ENCODE results near the gene SRSF11.

SRSF11 gene

DNA sequence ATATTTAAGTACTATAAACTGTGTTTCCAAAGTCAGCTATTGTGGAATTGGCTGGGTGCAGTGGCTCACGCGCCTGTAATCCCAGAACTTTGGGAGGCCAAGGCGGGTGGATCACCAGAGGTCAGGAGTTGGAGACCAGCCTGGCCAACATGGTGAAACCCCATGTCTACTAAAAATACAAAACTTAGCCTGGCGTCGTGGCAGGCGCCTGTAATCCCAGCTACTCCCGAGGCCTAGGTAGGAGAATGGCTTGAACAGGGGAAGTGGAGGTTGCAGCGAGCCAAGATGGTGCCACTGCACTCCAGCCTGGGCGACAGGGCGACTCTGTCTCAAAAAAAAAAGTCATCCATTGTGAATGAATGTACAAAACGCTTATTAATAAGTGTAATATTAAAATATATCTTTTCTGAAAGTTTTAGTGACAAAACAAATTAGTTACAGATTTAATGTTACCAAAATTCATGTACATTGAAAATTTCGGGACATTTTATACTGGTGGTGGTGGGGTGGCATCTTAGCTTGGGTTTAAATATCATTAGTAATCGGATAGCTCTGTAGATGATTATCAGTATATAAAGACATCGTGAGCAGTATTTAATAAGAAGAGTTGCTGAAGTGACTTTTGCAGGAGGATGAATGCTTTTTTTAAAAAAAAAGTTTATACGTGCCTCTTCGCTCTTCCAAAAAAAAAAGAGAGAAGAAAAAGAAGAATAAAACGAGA lies 503 bp upstream of the SRSF11 start:
- DNase-seq (ENCODE audit: low read depth) = no peak

DNA sequence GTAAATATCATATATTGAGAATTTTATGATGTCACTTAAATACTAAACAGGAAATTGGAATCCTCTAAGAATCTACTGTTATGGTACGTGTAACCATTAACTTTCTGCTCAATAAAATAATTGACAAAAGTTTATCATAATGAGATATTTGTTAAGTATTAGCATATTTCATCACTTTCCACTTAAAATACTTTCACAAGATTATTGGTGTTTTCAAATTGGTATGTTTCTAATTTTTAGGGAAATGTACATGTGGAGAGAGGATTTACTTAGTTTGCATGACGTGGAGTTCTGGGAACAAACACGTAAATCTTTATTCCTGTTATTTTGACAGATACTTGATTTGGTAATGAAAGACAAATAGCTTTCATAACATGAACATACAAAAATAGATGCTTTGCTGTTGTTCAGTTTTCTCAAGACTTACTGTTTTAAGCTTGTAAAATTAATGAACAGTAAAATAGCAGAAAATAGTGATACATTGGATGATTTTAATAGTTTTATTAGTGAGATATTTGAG lies 1.6 kb downstream of the SRSF11 start:
- no peak for DNase-seq (ENCODE audit: low read depth)

DNA sequence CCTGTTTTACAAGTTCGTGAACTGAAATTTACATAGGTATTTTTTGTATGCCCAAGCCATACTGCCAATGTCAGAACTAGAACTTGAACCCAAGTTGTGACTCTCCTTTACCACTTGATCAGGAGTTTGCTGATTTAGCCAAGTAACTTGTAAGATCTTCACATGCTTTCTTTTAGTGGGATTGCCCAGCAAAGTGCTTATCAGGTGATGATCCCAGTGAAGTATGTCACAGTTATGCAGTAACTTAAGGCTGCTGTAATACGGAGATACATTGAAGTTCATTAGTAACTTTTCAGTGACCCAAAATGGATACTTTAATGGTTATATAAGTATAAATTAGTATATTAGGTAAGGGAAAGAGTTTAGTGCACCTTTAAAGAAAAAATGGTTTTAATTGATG lies 3.8 kb downstream of the SRSF11 start:
- DNase-seq (ENCODE audit: low read depth) = no peak

DNA sequence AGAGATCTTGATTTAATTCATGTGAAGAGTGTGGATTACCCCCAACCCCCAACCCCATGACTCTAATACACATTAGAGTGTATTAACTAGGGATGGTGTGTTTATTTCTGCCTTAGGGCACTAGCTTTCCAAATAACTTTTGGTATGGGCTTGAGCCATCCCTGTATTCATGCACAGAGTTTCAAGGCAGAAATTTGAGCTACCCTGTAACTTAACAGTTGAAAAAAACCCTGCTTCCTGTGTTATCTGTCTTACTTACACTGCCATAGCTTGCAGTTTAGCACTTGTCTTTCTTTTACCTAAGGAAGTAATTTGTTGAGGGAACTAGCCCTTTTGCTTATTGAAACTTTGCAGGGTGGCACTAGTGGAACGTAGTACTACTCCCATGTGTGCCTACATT lies 6.3 kb downstream of the SRSF11 start:
- DNase-seq (ENCODE audit: low read depth) = no peak

DNA sequence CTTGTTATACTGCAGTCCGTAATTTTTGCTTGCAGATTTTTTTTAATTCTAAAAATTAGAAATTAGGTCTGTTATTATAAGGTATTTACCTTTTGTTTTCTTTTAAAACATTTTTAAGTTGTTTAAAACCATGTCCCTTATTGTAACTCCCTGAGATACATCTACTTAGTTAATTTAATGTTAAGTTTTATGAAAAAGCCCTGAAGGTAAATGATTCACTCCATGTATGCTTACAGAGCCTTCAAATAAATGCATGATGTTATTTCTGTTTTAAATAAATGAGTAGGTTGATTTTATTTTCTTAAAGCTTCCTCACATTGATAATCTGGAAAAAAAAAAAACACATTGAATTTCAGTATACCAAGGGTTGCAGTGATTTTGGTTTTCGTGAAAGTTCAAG lies 7.5 kb downstream of the SRSF11 start:
- peak; percentile 20 for DNase-seq (ENCODE audit: low read depth)

DNA sequence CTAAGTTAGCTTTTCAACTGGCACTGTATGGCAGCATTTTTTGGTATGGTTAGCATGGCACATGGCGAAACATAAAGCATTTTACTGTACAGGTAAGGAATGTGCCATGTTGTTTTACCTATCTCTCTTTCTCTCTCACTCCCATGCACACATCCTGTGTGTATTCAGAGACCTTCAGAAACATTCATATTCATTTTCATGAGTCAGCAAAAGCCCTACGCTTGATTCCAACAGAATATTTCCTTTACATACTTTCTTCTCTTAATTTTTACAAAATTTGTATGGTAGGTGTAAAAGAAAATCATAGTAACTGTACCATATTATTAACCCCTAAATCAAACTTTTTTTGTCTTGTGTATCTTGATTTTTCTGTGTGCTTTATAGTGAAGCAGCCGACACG lies 10.3 kb downstream of the SRSF11 start:
- DNase-seq (ENCODE audit: low read depth) = no peak

DNA sequence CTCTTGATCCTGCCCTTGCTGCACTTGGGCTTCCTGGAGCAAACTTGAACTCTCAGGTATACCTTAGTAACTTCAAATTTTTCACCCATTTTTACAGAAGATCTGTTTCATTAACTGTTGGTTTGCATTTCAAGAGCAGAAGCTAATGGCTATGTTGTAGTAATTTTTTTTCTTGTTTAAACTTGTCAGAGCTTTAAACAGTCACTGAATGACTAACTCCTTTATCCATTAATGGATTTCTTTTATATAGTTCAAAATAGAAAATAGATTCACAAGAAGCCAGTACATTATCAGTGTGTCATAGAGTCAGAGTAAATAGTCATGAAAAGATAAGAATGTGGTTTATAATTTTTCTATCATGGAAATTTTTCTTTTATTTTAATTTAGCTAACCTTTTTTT lies 13.6 kb downstream of the SRSF11 start:
- DNase-seq (ENCODE audit: low read depth) = no peak

DNA sequence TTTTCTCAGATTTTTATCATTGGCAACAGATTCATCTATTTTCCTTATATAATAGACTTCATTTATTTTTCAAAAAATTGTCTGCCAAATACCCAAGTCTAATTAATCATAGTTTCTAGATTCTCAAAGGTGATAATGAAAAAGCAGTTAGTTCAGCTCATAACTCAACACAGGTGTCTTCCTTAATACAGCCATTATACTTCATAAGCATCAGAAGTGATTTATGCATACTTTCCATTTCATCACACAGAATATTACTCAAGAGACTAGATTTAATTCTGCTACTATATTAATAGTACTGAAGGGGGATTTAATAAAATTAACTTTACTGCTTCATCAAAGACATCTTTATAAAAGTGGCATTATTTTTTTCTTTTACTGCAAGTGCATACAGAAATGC lies 18.8 kb downstream of the SRSF11 start:
- DNase-seq (ENCODE audit: low read depth) = no peak

DNA sequence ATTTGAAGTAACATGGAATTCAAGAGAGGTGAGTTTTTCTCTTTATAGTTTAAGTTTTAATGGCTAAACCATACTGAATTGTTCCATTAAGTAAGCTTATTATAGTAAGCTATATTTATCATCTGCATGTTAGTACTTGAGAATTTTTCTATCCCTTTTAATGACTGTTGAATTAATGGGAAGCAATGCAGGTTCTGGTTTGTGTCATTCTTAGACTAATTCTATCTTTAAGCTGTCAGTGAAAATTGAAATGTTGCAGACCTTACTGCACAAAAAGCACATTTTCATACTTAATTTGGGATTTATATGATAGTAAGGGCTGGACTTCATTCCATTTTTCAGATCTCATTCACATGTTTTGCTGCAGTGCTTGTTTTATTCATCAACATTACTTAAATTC lies 25.9 kb downstream of the SRSF11 start:
- no peak for DNase-seq (ENCODE audit: low read depth)

DNA sequence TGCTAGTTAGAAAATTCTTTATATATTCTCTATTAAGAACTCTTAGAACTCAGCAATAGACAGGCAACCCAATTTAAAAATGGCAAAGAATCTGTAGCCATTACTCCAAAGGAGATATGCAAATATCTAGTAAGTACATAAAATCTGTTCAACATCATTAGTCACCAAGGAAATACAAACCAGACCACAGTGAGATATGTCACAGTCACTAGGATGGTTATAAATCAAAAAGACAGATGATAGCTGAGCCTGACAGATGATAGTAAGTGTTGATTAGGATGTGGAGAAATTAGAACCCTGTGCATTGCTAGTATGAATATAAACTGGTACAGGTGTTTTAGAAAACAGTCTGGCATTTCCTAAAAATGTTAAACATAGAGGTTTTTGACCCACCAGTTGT lies 26.6 kb downstream of the SRSF11 start:
- peak; percentile 15 for DNase-seq (ENCODE audit: low read depth)

DNA sequence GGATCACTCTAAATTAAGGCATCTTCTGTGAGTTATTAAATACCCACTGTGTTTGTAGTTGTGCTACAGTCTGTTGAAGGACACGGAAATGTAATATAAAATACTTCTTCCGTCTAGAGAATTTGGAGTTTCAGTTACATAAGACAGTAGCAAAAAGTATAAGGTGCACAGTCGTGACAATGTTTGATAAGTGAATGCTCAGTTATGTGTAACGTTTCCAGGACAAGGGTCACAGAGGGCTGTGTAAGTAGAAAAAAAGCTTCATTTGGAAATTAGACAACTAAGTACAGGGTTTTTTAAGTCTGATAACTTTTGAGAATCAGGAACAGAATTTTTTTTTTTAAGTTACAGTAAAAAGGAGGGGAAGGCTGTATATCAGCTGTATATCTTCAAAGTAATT lies 27.5 kb downstream of the SRSF11 start:
- no peak for DNase-seq (ENCODE audit: low read depth)

DNA sequence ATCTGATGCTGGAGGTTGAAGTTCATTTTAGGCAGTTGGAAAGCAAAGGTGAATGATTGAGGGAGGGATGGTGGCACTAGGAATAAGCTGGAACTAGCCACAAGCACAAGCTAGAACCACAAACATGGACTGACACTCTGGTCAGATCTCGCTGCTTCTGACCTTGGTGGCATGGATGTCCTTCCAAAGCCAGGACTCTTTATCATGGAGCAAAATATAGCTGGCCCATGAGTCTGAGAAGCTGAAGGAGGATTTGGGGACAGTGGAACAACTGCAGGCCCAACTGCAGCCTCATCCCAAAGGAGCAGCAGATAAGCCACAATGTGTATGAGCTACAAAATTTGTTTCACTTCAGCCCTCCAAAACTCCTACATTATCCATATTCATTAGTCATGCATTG lies 35.5 kb downstream of the SRSF11 start:
- DNase-seq (ENCODE audit: low read depth) = no peak

DNA sequence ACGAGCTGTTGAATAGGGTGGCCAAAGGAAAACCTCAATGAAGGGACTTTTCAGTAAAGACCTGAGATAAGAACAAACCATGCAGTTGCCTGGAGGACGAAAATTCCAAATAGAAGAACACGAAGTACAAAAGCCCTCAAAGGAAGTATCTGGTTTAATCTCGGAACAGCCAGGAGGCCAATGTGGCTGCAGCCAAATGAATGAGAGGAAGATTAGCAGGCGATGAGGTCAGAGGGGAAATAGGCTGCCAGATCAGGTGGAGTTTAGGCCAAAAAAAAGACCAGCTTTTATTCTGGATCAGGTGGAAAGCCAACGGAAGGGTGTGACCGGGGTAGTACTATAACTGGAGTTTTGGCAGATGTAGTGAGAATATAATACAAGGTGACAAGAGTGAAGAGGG lies 43.7 kb downstream of the SRSF11 start:
- DNase-seq (ENCODE audit: low read depth) = no peak

DNA sequence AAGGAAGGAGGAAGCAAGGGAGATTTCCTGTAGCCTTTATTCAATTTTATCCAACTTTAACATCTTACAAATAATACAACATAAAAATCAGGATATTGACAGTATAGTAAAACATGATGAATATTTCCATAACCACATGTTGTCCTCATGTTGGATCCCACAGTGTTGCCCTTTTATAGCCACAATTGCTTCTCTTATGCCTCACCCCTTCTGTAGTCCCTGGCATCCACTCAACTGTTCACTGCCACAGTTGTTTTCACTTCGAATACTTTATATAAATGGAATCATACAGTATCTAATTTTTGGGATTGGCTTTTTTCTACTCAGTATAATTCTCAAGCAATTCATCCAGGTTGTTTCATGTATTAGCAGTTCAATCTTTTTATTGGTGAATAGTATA lies 44.8 kb downstream of the SRSF11 start:
- DNase-seq (ENCODE audit: low read depth) = no peak

DNA sequence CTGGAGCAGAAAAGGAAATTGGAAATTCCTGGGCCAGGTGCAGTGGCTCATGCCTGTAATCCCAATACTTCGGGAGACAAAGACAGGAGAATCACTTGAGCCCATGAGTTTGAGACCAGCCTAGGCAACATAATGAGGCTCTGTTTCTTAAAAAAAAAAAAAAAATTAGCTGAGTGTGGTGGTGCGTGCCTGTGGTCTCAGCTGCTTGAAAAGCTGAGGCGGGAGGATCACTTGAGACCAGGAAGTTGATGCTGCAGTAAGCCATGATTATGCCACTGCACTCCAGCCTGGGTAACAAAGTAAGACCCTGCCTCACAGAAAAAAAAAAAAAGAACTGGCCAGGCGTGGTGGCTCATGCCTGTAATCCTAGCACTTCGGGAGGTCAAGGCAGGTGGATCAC lies 56.7 kb downstream of the SRSF11 start:
- DNase-seq (ENCODE audit: low read depth) = no peak

DNA sequence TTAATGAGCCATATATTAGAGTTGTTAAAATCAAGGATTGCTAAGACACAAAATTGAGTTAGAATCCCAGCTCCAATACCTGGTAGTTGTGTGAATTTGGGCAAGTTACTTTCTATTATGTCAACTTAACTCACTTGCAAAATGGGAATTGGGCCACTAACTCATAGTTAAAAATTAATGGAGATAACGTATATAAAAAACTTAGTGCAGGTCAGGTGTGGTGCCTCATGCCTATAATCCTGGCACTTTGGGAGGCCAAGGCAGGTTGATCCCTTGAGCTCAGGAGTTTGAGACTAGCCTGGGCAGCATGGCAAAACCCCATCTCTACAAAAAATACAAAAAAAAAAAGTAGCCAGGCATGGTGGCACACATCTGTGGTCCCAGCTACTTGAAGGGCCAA lies 57.5 kb downstream of the SRSF11 start:
- no peak for DNase-seq (ENCODE audit: low read depth)

DNA sequence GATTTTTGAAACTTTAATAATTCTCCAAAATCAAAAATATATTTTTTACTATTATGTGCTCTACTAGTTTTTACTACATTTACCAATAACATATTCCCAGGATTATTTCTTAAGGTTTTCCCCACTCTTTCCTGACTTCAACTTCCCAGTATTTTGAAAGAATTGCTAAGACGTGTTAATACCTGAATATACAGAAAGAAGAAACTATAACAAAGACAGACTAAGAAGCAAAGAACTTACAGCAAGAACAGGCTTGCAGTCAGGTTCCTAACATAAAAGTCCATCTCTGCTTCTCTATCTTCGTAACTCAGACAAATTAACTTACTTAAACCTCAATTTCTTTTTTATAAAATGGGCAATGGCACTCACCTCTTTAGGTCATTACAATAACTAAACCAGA lies 63.2 kb downstream of the SRSF11 start:
- DNase-seq (ENCODE audit: low read depth) = no peak

DNA sequence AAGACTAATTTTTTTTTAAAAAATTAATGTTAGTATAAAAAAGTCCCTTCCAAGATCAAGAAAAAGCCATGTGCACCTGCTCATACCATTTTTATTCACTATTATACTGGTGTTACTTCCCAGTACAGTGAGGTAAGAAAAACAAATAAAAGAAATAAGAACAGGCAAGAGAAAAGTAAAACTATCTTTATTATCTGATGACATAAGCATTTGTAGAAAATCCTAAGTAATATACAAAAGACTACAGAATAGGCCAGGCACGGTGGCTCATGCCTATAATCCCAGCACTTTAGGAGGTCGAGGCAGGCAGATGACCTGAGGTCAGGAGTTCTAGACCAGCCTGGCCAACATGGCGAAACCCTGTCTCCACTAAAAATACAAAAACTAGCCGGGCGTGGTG lies 65.3 kb downstream of the SRSF11 start:
- no peak for DNase-seq (ENCODE audit: low read depth)

DNA sequence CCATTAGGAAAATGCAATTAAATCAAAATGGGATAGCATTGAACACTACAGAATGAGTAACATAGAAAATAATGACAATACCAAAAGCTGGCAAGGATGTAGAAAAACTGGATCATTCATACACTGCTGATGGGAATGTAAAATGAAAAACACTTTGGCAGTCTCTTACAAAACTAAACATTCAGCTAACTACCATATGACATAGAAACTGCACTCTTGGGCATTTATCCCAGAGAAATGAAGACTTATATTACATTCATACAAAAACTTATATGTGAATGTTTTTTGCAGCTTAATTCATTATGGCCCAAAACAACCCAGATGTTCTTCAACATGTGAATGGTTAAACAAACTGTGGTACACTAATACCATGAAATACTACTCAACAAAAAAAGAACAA lies 67.0 kb downstream of the SRSF11 start:
- no peak for DNase-seq (ENCODE audit: low read depth)

DNA sequence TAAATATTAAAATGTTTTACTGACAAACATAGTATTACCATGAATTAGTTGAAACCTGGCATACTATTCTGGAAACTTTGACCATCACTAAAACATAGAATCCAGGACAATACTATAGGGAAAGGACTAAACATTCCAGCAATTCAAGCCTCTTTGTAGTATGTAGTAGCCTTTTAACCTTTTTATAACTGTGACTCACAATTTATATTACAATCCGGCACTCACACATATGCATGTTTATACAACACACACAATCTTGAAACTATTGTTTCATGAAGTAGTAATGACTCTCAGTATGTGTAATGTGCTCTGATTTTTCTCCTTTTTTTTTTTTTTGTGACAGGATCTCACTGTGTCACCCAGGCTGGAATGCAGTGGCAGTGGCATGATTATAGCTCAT lies 69.0 kb downstream of the SRSF11 start:
- peak; percentile 58 for DNase-seq (ENCODE audit: low read depth)

DNA sequence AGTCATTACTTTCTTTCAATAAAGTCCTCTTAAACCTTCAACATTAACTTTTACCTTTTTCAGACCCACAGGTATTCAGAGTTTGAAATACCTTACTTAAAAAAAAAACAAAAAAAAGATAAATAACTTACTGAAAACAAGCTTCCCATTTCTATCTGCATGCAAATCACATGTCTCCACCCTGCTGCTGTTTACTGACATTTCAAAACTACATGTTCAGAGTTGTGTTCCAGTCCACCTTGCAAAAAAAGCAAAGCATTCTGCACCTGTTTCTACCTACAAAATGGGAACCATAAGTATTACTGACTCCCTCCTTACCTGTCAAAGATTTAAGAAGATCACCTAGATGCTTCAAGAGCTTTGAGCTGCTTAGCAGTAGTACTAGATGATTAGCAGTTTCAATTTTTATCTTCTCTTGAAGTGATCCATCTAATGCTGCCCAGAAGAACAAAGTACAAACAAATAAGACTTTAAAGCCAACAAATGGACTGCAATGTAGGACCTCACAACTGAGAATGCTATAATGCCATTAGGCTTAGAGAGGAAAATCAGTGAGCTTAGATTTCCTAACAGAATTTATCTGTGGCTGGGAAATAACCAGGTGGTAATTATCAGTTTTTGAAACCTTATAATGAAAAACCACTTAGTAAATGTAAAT lies 72.1 kb downstream of the SRSF11 start:
- DNase-seq (ENCODE audit: low read depth) = no peak

DNA sequence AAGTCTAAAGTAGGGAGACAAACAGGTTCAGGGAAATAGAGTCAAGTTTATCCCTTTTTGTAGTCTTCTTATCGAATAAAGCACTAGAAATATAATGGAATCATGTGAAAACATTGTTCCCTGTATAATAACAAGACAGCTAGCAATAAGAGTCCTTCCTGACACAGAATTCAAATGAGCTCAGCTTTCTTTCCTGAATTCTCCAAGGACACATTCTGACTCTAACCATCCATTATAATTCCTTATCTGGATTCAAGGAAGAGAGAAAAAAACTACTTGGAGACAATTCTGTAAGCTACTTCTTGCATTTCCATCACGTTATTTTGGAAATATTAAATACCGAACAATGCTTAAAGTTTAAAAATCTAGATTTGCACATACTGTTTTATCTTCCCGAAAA lies 74.6 kb downstream of the SRSF11 start:
- no peak for DNase-seq (ENCODE audit: low read depth)

DNA sequence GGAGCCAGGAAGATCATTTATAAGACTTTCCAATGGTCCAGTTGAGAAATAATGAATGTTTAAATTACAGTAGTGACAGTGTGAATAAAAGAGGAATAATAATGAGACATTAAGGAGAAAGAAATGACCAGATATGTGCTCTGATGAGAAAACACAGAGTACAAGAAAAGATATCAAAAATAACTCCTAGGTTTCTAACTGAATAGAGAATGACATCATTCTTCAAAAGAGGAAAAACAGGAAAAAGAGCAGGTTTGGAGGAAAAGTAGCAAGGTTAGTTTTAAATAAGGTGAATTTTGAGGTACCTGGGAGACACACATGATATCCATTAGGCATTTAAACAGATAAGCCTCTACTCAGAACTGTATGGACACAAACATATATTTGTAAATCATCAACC lies 78.3 kb downstream of the SRSF11 start:
- no peak for DNase-seq (ENCODE audit: low read depth)
